ENCODE measurements around the gene CD276. TPM values are rescaled to one million over a fixed set of nuclear protein-coding genes. Genes with fewer than 3 reads are reported as not detected.

The CD276 gene
- total RNA-seq, 1 experiment from 2014 or later, result 139 TPM

Other genes starting within 250 kb of the CD276 start
- not detected in 2 replicates for gene REC114, start 241.2 kb upstream of the CD276 start, total RNA-seq (2014; rRNA removed; shearing (Covaris generic); ENCODE audit: low replicate concordance)
- gene NPTN, start 51.0 kb upstream of the CD276 start, total RNA-seq (2014; rRNA removed; shearing (Covaris generic); ENCODE audit: low replicate concordance), result 82.4 and 224 TPM in 2 replicates
- gene INSYN1, start 69.0 kb downstream of the CD276 start, total RNA-seq (2014; rRNA removed; shearing (Covaris generic); ENCODE audit: low replicate concordance), result 15.2 and 21.2 TPM in 2 replicates
- not detected in 2 replicates for gene TBC1D21, start 189.2 kb downstream of the CD276 start, total RNA-seq (2014; rRNA removed; shearing (Covaris generic); ENCODE audit: low replicate concordance)
- gene LOXL1, start 242.1 kb downstream of the CD276 start, total RNA-seq (2014; rRNA removed; shearing (Covaris generic); ENCODE audit: low replicate concordance), result 206 and 224 TPM in 2 replicates

All from MG63 (cell line).